Testis (tissue), 3 donors: ENCODE data around the gene HPS3. TPM values are rescaled to one million over a fixed set of nuclear protein-coding genes. Genes with fewer than 3 reads are reported as not detected.

Source experiments
- DNase-seq: peaks from one replicate; pipeline ENCODE4 v3.0.0-alpha.2; 2019
- H3K27ac ChIP-seq, 2 donors: fragments of 200-600 bp; sonication (generic); one replicate each; pipeline ENCODE4 v1.5.1; 2019
- H3K27me3 ChIP-seq: fragments of 200-600 bp; sonication (generic); one replicate; pipeline ENCODE4 v1.5.1; 2019
- H3K36me3 ChIP-seq: fragments of 200-600 bp; sonication (generic); one replicate; pipeline ENCODE4 v1.5.1; 2017; ENCODE audit warnings: low read depth; ENCODE audit errors: missing control alignments
- H3K4me1 ChIP-seq: fragments of 200-600 bp; sonication (generic); one replicate; pipeline ENCODE4 v1.5.1; 2019
- H3K4me3 ChIP-seq, 2 donors: fragments of 200-600 bp; sonication (generic); one replicate each; pipeline ENCODE4 v1.5.1; 2017 to 2019
- H3K9me3 ChIP-seq: fragments of 200-600 bp; sonication (generic); one replicate; pipeline ENCODE4 v1.5.1; 2017
- CTCF ChIP-seq, 3 experiments: fragments of 450-650 bp in 2 of 3; fragments of 200-600 bp in 1 of 3; sonication (generic) in 1 of 3; IDR thresholded peaks; one replicate each; pipeline ENCODE4 v1.5.1; 2016 to 2019; ENCODE audit warnings: antibody characterized with exemption in 3 of 3, mild to moderate bottlenecking in 2 of 3, moderate library complexity in 1 of 3
- POLR2A ChIP-seq: fragments of 450-650 bp; IDR thresholded peaks from one replicate; pipeline ENCODE4 v1.6.1; 2017; ENCODE audit warnings: antibody characterized with exemption, mild to moderate bottlenecking, moderate library complexity
- WGBS, 2 donors: methylation state at CpG; one replicate each; pipeline ENCODE4 v1.1.5; 2018; 5-methylcytosine and 5-hydroxymethylcytosine counted together
- intact Hi-C: fragments of 100-400 bp; cut with DNase I; formaldehyde crosslinking; loops from one replicate; pipeline ENCODE4 v1.15.1; 2023; ENCODE audit warnings: low total_unique reads
- polyA plus RNA-seq: library from polyadenylated mRNA; stranded (reverse); fragments of 350-450 nt; fragmentation: Illumina TruSeq; extraction: RNeasy Lipid Tissue Mini Kit (QIAGEN cat#74804); gene quantifications from one replicate; pipeline ENCODE4 v1.2.3, GENCODE V29; 2014; ENCODE audit warnings: low read depth, low replicate concordance; ENCODE audit not compliant: insufficient read depth
- total RNA-seq, 2 donors: library from RNA; depleted of rRNA; stranded (reverse); fragments of >200 nt; gene quantifications; one replicate each; pipeline ENCODE4 v1.2.3, GENCODE V29; 2016

HPS3 gene
- total and polyA plus RNA-seq, 3 donors from 2014 or later, result 14.6 to 27.8 (median 25.8) TPM

- no peaks in the 10 kb centered on the region for H3K9me3 ChIP-seq
- TF ChIP-seq CTCF (IDR thresholded peaks at IDR 0.05), result no peak
- TF ChIP-seq POLR2A, result no peak
- intact Hi-C loops, result no loop called here
- DNase-seq, result peak; percentile 71
- peak overlapping the region in 1 of 2 donors; percentile 24 for H3K4me3 ChIP-seq
- no peaks in the 10 kb centered on the region for H3K27me3 ChIP-seq
- H3K36me3 ChIP-seq, result no peaks in the 10 kb centered on the region
- 34 to 42% methylated on average over 2 of the region's 2 CpGs for WGBS, 2 donors
- peaks cover 9% of the 10 kb centered on the region for H3K4me1 ChIP-seq
- H3K27ac ChIP-seq, result peak overlapping the region; percentile 52 to 73
Measured at GRCh38 chr3:149162007-149162406, 32.6 kb downstream of the HPS3 start.

GRCh38 chr3:149163066-149163465 is 33.6 kb downstream of the HPS3 start:
- peak overlapping the region; percentile 52 to 73 for H3K27ac ChIP-seq
- DNase-seq, result no peak
- WGBS, 2 donors, result 48 to 55% methylated on average over 1 of the region's 1 CpG
- H3K9me3 ChIP-seq, result no peaks in the 10 kb centered on the region
- TF ChIP-seq CTCF (IDR thresholded peaks at IDR 0.05) (no peak), POLR2A (no peak)
- H3K4me3 ChIP-seq, result peak overlapping the region in 1 of 2 donors; percentile 24
- H3K4me1 ChIP-seq, result peaks cover 9% of the 10 kb centered on the region
- no peaks in the 10 kb centered on the region for H3K27me3 ChIP-seq
- intact Hi-C loops, result no loop called here
- H3K36me3 ChIP-seq, result no peaks in the 10 kb centered on the region

- Histone ChIP-seq H3K4me3 (no peak overlapping the region), H3K27me3 (no peaks in the 10 kb centered on the region), H3K4me1 (peaks cover 4% of the 10 kb centered on the region), H3K9me3 (no peaks in the 10 kb centered on the region), H3K27ac (no peak overlapping the region), H3K36me3 (no peaks in the 10 kb centered on the region)
- no peak for TF ChIP-seq POLR2A
- no peak for TF ChIP-seq CTCF (IDR thresholded peaks at IDR 0.05)
- intact Hi-C loops, result no loop called here
- 80 to 88% methylated on average over 2 of the region's 2 CpGs for WGBS, 2 donors
- DNase-seq, result no peak
Measured at GRCh38 chr3:149167898-149168297, 38.5 kb downstream of the HPS3 start.

GRCh38 chr3:149170672-149171071 is 41.2 kb downstream of the HPS3 start:
- intact Hi-C loops, result no loop called here
- Histone ChIP-seq H3K27ac (no peak overlapping the region), H3K27me3 (no peaks in the 10 kb centered on the region), H3K36me3 (no peaks in the 10 kb centered on the region), H3K9me3 (no peaks in the 10 kb centered on the region), H3K4me1 (no peaks in the 10 kb centered on the region), H3K4me3 (no peak overlapping the region)
- WGBS, 2 donors, result 95 to 99% methylated on average over 7 of the region's 7 CpGs
- no peak for TF ChIP-seq POLR2A
- TF ChIP-seq CTCF (IDR thresholded peaks at IDR 0.05), result no peak
- DNase-seq, result no peak

- intact Hi-C loops, result no loop called here
- Histone ChIP-seq H3K4me1 (no peaks in the 10 kb centered on the region), H3K9me3 (peaks cover 2% of the 10 kb centered on the region), H3K36me3 (no peaks in the 10 kb centered on the region), H3K27me3 (no peaks in the 10 kb centered on the region), H3K4me3 (no peak overlapping the region), H3K27ac (no peak overlapping the region)
- no peak for TF ChIP-seq POLR2A
- no peak for TF ChIP-seq CTCF (IDR thresholded peaks at IDR 0.05)
- WGBS, 2 donors, result 85 to 90% methylated on average over 3 of the region's 3 CpGs
- no peak for DNase-seq
Measured at GRCh38 chr3:149174901-149175300, 45.5 kb downstream of the HPS3 start.
